ENCODE results near the gene ESPN.

The ESPN gene

DNA sequence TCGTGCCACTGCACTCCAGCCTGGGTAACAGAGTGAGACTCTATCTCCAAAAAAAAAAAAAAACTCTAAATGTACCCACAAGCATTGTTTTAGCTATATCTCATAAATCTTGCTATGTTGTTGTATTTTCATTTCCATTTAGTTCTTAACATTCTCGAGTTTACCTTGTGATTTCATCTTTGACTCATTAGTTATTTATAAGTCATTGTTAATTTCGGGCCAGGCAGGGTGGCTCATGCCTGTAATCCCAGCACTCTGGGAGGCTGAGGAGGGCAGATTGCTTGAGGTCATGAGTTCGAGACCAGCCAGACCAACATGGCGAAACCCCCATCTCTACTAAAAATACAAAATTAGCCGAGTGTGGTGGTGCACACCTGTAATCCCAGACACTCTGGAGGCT, 16.6 kb upstream of the ESPN start:
- DNase-seq (ENCODE audit: extremely low read depth in 1 of 2, low read depth in 1 of 2): no peak

DNA sequence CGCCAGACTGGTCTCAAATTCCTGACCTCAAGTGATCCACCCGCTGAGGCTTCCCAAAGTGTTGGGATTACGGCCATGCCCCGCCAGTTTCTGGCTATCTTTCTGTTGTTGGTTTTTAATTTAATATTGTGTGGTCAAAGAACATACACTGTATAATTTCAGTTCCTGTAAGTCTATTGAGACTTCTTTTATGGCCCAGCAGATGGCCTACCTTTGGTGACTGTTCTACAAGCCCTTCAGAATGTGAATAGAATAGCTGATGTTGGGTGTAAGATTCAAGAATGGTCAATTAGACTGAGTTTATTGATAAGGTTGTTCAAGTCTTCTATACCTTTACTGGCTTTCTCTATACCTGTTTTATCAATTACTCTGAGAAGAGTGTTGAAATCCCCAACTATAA, 15.5 kb upstream of the ESPN start:
- DNase-seq (ENCODE audit: extremely low read depth in 1 of 2, low read depth in 1 of 2): no peak

DNA sequence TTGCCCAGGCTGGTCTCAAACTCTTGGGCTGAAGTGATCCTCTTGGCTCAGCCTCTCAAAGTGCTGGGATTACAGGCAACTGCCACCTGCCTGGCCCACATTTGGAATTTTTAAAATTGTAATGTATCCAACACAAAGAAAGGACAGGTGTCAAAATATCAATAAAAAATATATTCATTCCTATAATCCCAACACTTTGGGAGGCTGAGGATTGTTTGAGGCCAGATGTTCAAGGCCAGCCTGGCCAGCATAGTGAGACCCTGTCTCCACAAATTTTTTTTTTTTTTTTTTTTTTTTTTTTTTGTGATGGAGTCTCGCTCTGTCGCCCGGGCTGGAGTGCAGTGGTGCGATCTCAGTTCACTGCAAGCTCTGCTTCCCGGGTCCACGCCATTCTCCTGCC, 14.8 kb upstream of the ESPN start:
- no peak for DNase-seq (ENCODE audit: extremely low read depth in 1 of 2, low read depth in 1 of 2)

DNA sequence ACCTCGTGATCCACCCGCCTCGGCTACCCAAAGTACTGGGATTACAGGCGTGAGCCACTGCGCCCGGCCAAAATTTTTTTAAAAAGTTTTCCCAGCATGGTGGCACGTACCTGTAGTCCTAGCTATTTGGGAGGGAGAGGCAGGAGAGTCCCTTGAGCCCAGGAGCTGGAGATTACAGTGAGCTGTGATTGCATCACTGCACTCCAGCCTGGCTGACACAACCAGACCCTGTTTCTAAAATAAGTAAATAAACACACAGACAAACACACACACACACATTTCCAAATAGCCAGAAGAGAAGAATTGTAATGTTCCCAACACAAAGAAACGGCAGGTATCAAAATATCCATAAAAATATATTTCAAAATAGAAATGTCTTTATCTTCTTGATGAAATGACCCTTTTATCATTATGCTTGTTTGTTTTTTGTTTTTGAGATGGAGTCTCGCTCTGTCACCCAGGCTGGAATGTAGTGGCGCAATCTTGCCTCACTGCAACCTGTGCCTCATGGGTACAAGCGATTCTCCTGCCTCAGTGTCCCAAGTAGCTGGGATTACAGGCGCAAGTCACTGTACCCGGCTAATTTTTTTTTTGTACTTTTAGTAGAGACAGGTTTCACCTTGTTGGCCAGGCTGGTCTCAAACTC, 14.2 kb upstream of the ESPN start:
- DNase-seq (ENCODE audit: extremely low read depth in 1 of 2, low read depth in 1 of 2): no peak

DNA sequence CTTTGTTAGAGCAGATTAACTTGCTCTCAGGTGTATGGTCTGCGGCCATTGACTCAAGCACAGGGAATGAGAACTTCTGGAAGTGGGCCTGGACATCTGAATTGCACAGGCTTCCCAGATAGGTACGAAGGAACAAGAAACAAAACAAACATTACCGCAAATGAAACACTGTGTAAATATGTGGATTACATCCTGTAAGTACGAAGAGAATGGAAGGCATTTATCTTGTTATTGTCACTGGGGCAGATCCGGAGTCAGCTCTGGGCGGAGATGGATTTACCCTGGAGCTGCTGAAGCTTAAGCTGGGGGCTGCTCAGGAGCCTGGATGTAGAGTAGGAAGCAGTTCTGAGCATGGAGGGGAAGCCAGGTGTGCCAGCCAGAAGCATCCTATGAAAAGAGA, 11.7 kb upstream of the ESPN start:
- no peak for DNase-seq (ENCODE audit: extremely low read depth in 1 of 2, low read depth in 1 of 2)

DNA sequence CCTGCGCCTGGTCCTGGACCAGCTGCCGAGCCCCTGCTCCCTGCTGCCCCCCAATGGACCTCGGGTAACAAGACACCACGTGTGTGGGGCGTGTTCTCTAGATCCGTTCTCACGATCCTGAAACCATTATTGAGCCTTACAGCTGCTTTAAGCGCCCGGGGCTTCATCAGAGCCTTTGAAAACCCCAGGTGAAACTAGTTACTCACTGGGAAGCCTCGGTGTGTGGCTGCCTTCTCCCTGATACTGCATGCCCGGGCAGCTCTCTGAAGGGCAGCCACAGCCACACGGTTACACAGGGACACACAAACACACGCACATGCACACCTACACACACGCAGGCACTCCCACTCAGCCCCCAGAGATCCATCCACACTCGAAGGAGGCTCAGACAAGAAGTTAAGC, 10.1 kb upstream of the ESPN start:
- DNase-seq (ENCODE audit: extremely low read depth in 1 of 2, low read depth in 1 of 2): no peak

DNA sequence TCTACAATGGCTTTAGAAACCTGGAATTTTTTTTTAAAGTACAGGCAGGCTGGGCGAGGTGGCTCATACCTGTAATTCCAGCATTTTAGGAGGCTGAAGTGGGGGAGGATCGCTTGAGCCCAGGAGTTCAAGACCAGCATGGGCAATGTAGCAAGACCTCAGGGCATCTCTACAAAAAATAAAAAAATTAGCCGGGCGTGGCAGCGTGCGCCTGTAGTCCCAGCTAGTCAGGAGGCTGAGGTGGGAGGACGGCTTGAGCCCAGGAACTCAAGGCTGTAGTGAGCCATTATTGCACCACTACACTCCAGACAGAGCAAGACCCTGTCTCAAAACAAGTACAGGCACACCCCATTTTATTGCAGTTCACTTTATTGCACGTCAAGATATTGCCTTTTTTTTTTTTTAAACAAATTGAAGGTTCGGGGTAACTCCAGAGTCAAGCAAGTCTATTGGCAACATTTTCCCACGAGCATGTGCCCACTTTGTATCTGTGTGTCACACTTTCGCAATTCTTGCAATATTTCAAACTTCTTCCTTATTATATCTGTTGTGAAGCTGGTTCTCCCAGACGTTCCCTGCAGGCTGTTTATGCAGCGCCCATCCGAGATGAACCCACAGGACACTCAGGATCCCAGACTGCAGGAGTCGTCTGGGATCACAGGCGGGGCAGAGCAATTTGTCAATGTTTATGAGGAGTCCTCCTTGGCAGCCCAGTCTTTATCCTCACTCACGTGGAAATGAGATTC, 9.5 kb upstream of the ESPN start:
- DNase-seq (ENCODE audit: extremely low read depth in 1 of 2, low read depth in 1 of 2): no peak

DNA sequence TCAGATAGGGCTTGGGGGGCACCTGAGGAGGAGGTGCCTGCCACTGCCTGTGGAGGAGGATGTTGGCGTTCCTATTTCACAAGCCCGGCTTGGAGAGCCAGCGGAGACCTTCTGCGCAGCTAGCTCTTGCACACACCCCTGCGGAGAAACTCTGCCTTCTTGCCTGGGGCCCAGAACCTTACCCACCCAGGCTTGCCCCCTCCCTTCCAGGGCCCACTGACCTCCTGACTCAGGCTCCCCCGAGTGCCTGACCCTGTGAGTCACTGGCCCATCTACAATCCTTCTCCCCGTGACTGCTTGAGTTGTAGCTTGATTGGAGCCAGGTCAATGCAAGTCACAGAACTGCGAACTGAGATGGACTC, 8.3 kb upstream of the ESPN start:
- DNase-seq (ENCODE audit: extremely low read depth in 1 of 2, low read depth in 1 of 2): no peak

DNA sequence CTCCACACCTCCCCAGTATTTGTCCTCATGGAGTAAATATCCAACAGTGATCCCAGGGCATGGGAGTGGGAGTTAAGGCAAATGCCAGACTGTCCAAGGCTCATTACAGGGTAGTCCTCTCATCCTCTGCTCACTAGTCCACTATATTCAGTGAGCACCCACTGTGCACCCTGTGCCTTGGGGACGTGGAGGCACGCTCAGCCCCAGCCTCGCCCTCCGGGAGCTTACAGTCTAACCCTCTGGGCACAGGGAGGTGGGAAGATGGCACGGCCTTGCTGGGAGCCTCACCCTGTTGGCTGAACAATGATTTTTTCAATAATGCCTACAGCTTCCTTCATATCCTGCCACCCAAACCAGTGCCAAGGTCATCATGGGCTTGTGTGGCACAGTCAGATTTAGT, 7.7 kb upstream of the ESPN start:
- DNase-seq (ENCODE audit: extremely low read depth in 1 of 2, low read depth in 1 of 2): no peak

DNA sequence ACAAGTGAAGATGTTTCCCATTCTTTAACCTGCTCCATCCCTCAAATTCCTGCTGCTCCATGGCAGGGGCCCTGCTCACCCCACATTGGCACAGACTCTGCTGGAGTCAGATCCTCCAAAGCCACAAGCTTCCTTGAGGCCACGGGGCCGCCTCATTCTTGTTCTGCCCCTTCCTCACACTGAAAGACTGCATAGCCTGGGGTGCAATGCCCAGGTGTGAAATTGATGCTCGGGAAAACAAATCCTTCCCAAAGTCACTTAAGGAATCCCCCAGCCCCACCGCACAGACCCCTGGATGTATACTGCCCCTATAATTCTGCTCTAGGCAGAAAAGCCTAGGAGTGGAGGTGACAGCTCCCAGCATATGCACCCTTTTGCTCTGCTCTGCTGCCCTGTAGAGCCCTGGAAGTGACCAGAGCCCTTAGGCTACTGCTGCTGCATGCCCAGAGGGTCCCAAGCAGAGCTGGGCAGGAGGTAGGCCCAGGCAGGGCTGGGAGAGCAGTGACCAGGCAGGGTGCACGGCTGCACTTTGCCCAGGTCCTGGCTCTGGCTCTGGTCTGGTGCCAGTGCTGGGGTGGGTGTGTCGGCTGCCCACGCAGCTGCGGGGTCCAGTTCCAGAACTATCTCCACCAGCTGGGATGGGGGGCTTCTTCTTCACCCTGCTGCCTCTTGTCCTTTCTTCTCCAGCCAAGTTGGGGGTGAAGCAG, 6.5 kb upstream of the ESPN start:
- no peak for DNase-seq (ENCODE audit: extremely low read depth in 1 of 2, low read depth in 1 of 2)

DNA sequence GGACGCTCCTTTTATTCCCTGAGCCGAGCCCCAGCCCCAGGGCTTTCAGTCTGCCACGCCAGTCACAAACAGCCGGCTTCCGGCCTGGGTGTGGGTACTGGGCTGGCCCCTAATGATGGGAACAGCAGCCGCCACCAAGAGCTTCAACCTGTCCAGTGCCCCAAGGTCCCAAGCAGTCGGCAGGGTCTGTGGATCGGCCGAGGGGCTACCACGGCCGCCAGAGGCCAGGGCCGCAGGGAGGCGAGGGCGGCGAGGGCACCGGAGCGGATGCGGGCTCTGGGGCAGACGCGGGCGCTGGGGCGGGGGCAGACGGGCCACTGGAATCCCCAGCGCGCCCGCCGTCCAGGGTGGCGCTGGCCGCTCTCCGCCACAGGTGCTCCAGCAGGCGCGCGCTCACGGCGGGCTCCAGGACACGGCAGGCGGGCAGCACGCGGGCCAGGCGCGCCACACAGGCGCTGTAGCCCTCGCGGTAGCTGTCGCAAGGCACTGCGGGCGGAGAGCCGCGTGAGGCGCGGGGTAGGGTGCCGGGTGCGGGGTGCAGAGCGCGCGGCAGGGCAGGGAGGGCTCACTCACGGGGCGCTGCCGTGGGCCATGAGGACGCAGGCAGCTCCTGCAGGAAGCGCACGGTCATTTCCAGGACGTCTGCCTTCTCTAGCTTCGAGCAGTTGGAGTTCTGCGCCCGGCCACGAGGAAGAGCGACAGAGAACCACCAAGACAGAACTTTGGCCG, 5.7 kb upstream of the ESPN start:
- DNase-seq (ENCODE audit: extremely low read depth in 1 of 2, low read depth in 1 of 2): no peak

DNA sequence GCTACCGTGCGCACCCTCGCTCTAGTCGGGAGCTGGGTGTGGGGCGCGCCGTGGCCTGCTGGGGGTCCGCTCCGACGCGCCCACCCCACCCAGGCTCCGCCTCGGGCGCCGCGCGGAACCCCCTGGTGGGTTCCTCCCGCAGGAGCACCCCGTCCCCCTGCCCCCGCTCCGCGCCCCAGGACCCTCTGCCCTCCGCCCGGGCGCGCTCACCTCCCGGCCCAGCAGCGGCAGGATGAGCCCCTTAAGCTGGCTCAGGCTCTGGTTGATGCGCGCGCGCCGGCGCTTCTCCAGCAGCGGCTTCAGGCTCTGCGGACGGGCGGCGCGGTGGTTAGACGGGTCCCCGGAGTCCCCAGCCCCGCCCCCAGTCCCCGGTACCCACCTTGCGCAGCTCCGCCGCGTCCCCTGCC, 5.2 kb upstream of the ESPN start:
- no peak for DNase-seq (ENCODE audit: extremely low read depth in 1 of 2, low read depth in 1 of 2)

DNA sequence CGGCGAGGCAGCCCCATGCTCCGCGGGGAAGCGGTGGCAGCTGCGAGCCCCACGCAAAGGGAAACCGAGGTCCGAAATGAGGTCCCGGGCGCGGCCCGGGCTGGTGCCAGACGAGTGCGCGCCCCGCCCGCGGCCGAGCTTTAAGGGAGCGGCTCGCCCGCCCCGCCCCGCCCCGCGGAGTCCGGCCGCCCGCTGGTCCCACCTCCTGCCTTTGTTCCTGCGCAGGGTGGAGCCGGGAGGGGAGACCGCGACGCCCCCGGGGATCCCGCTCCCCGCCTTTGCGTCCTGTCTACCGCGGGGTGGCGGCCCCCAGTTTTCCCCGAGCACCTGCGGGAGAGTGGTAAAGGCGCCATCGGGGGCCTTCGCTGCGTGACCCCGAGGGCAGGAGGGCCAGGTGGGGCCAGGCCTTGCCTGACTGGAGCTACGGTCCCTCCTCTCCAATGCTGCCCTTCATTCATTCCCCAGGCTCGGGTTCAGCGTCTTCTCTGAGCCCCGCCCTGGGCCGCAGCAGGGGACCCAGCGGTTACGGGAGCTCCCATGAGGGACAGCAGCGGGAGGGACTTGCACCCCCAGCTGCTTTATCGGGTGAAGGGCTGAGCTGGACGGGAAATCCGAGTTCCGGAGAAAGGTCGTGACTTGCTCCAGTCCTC, 4.6 kb upstream of the ESPN start, which contains the start of gene HES2:
Gene HES2 (minus strand): TSS at position 116 of the 650 bp plus-strand sequence. CDS start 99 bp downstream, at position 17.
- no peak for DNase-seq (ENCODE audit: extremely low read depth in 1 of 2, low read depth in 1 of 2)

DNA sequence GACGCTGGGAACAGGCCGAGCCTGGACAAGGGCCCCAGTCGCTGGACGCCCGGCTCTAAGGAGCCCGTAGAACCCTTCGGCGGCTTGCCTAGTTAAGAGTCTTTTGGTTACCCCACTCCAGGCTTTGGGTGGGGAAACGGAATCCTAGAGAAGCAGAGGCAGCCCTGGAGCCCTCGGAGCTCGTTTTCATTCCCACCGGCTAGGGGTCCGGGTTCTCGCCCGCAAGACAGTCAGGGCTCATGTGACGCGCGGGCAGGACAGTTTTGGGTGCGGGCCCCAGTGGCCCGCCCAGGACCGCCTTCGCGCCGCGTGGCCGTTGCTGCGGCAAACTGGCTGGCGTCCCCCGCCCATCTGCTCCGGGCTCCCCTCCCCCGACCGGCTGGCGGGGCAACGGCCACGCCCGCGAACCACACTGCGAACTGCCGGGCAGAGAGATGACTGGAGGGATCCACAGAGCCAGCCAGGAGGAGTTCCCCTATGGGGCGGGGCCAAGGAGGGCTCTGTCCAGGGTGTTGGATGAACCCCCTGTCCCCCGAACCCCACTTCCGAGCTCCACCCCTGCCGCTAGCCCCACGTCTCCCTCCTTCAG, 4.0 kb upstream of the ESPN start:
- no peak for DNase-seq (ENCODE audit: extremely low read depth in 1 of 2, low read depth in 1 of 2)

DNA sequence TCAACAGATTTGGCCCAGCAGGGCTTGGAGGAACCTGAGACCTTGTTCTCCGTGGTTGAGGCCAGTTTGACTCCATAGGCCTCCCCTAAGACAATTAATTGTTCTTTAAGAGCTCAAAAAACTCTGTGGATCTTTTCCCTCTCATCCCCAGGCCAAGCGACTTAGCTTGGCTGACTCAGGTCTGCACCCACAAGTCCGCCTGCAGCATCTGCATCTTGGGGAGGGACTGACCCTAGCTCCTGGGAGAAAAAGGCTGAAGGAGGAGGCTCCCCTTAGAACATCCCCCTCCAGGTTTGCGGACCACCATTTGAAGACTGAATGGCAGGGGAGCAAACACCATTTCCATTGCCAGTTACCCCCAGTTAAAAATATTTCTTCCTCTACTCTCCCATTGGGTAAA, 3.3 kb upstream of the ESPN start:
- no peak for DNase-seq (ENCODE audit: extremely low read depth in 1 of 2, low read depth in 1 of 2)

DNA sequence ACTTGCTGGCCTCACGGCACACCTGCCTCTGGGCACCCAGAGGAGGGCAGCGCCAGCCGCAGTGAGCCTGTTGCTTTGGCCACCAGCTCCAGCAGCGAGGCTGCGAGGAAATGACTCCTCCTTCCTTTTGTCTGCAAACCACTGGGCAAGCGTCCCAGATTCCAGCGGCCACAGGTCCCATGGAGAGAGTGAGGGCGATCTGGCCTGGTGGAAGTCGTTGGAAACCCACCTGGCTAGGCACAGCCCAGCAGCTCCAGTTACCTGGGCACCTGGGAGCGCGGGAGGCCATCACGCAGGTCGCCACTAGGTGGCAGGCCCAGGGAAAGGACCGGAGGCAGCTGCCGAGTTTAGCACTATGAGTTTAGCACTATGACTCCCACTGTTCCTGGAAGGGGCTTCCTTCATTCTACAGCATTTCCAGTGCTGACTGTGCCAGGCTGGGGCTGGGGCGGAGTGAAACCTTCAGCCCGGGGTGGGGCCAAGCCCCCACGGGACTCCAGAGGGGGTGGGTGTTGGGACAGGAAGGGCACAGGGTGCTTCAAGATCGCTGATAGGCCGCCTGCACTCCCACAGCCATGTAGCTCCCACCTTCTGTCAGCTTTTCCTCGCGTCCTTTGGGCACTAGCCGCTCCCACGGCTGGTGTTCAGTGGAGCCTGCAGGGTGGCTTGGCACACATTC, 1.1 kb upstream of the ESPN start:
- DNase-seq (ENCODE audit: extremely low read depth in 1 of 2, low read depth in 1 of 2): peak; percentile 31 to 59

DNA sequence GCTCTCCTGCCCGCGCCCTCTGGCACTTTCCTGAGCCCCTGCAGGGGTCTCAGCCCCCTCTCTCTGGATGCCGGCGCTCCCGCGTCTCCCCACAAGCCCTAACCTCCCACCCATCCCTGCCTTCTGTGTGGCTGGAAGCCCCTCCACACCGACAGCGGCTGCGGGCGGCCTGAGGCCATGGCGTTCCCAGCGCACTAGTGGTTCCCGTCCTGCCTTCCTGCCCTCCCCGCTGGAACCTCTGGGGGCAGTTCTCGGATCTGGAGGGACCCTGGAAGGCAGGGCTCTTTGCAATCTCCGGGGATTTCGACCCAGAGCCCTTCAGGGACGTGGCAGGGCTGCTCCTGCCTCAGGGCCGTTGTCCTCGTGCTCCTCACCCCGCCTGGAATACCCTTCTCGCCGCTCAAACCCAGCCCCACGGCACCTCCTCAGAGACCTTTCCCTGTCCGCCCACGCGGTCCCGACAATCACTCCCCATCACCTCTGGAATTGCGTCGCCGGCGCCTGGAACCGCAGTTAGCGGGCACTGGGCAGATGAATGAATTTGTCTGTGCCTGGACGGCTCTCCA, 493 bp upstream of the ESPN start:
- no peak for DNase-seq (ENCODE audit: extremely low read depth in 1 of 2, low read depth in 1 of 2)

DNA sequence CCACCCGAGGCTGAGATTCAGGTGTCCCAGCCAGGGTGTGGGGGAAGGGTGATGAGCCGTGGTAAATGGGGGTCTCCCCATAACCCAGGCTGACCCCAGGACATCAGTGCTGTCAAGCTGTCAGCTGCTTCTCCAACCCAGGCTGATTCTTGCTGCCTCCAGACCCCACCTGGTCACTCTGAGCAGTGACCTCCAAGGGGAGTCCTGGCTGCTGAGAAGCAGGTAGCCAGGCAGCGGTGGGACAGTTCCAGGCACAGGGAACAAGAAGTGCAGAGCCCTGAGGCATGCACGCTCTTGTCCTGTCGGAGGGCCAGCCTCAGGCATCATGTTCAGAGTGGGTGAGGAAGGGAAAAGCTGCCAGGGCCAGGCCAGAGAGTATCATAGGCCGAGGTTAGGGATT, 1.1 kb downstream of the ESPN start:
- DNase-seq (ENCODE audit: extremely low read depth in 1 of 2, low read depth in 1 of 2): no peak

DNA sequence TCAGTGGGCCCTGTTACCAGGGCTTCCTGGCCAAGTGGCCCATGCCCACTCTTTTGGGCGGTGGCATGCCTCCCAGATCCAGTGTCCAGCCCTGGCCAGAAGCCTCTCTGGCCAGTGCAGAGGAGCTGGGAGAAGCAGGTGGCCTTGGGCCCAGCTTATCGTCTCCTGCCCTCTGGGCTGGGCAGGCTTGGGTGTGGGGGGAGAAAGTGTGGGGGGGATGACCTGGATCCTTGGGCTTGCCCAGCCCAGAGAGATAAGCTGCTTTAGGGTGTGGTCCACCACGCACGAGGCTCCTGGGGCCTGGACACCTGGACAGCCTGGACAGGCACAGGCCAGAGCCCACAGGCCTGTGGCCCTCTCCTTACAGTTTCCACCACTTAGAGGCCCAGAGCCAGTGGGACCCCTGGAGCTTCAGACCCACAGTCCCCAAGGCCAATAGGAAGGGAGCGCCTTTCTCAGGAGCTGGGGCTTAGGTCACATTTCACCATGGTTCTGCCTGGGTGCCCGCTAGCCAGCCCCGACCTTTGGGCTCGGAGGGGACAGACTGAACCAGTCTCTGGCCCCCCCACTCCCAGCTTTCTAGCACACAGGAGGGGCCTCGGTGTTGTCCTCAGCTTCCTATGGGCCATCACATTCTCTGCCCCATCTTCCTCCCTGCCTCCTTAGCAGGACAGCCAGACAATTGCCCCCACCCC, 1.8 kb downstream of the ESPN start:
- no peak for DNase-seq (ENCODE audit: extremely low read depth in 1 of 2, low read depth in 1 of 2)

Measured in activated CD8-positive, alpha-beta memory T cell treated with anti-CD3 and anti-CD28 coated beads for 1 hour (primary cell).